Measurements from ENCODE around the gene S100PBP.

S100PBP gene

DNA sequence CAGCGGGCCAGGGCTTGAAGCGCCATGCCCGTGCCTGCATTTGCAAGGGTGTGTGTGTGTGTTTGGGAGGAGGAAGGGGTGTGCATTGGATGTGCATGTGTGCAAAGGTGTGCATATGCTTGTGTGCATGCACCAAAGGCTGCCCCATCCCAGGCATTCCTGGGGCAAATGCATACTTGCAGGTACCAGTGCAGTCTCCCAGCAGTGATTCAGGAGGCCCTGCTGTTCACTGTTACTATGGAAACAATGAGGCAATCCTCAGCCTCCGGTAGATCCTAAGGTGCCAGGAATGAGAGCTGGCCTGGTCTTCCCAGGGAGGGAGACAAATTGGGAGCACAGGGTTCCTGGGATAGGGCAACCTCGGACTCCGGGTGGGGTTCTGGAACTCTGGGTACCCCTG, 60.7 kb downstream of the S100PBP start:
- no peak overlapping the region for H3K9ac ChIP-seq (ENCODE audit: low read length)
- TF ChIP-seq EZH2phosphoT487 (IDR thresholded peaks at IDR 0.05; ENCODE audit: low read depth): no peak
- TF ChIP-seq, protein P1, sequence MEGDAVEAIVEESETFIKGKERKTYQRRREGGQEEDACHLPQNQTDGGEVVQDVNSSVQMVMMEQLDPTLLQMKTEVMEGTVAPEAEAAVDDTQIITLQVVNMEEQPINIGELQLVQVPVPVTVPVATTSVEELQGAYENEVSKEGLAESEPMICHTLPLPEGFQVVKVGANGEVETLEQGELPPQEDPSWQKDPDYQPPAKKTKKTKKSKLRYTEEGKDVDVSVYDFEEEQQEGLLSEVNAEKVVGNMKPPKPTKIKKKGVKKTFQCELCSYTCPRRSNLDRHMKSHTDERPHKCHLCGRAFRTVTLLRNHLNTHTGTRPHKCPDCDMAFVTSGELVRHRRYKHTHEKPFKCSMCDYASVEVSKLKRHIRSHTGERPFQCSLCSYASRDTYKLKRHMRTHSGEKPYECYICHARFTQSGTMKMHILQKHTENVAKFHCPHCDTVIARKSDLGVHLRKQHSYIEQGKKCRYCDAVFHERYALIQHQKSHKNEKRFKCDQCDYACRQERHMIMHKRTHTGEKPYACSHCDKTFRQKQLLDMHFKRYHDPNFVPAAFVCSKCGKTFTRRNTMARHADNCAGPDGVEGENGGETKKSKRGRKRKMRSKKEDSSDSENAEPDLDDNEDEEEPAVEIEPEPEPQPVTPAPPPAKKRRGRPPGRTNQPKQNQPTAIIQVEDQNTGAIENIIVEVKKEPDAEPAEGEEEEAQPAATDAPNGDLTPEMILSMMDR (IDR thresholded peaks at IDR 0.05; ENCODE audit: low read depth, low read length): no peak
- no peaks in the 10 kb centered on the region for H3K9me3 ChIP-seq (ENCODE audit: insufficient read depth, low read length)
- no peaks in the 10 kb centered on the region for H3K36me3 ChIP-seq (replicated peaks; ENCODE audit: low read depth, low read length)
- H3K4me1 ChIP-seq (ENCODE audit: low read length): peaks cover 18% of the 10 kb centered on the region
- H2AFZ ChIP-seq (ENCODE audit: low read depth, low read length): no peak overlapping the region
- no peaks in the 10 kb centered on the region for H3K27me3 ChIP-seq (ENCODE audit: low read depth, low read length)
- no peaks in the 10 kb centered on the region for H3K79me2 ChIP-seq (ENCODE audit: low read length)
- H3K4me3 ChIP-seq (ENCODE audit: low read length): no peak overlapping the region
- H3K4me2 ChIP-seq (ENCODE audit: low read length): no peak overlapping the region
- no peak overlapping the region for H3K27ac ChIP-seq (ENCODE audit: low read length)
- no peaks in the 10 kb centered on the region for H4K20me1 ChIP-seq (ENCODE audit: insufficient read depth, low read length)

DNA sequence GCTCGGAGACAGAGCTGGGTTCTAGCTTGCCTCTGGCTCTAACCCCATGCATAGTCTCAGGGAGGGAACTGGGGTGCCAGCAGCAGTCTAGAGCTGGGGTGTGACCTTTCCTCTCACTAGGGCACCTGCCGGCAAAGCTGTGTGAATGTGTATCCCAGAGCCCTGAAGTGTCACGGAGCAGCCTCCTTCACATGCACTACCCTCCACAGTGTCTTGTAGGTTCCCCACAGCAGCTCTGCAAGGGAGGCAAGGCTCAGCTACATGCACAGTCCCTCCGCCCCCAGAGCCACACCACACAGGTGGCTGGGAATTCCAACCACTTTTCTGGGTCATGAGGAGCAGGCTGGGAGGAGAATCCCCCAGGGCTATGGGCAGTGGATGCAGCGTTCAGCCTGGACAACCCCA, 61.2 kb downstream of the S100PBP start:
- TF ChIP-seq EZH2phosphoT487 (IDR thresholded peaks at IDR 0.05; ENCODE audit: low read depth): no peak
- TF ChIP-seq, protein P1 (IDR thresholded peaks at IDR 0.05; ENCODE audit: low read depth, low read length): no peak
- H3K27ac ChIP-seq (ENCODE audit: low read length): no peak overlapping the region

DNA sequence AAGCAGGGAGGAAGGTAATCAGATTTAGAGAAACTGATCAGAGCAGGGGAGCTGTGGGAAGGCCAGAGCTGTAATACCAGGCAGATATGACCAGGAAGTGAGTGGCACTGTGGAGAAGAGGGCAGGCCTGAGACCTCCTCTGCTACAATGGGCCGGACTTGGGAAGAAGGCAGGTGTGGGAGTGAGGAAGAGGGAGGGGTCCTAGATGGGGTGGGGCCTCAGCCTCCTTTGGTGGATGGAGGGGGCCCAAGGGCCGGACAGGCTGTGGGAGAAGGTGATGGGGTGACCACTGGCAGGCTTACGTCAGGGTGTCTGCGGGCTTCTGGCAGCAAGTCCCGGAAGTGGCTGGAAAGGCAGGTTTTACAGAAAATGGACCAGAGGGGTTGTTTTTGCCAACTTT, 63.8 kb downstream of the S100PBP start:
- H3K27ac ChIP-seq (ENCODE audit: low read length): no peak overlapping the region
- no peak overlapping the region for H2AFZ ChIP-seq (ENCODE audit: low read depth, low read length)
- no peak overlapping the region for H3K4me3 ChIP-seq (ENCODE audit: low read length)
- no peaks in the 10 kb centered on the region for H3K79me2 ChIP-seq (ENCODE audit: low read length)
- peaks cover 7% of the 10 kb centered on the region for H3K4me1 ChIP-seq (ENCODE audit: low read length)
- H3K4me2 ChIP-seq (ENCODE audit: low read length): no peak overlapping the region
- TF ChIP-seq EZH2phosphoT487 (IDR thresholded peaks at IDR 0.05; ENCODE audit: low read depth): no peak
- TF ChIP-seq, protein P1 (IDR thresholded peaks at IDR 0.05; ENCODE audit: low read depth, low read length): no peak
- H4K20me1 ChIP-seq (ENCODE audit: insufficient read depth, low read length): no peaks in the 10 kb centered on the region
- no peaks in the 10 kb centered on the region for H3K27me3 ChIP-seq (ENCODE audit: low read depth, low read length)
- H3K9me3 ChIP-seq (ENCODE audit: insufficient read depth, low read length): no peaks in the 10 kb centered on the region
- H3K9ac ChIP-seq (ENCODE audit: low read length): no peak overlapping the region
- H3K36me3 ChIP-seq (replicated peaks; ENCODE audit: low read depth, low read length): no peaks in the 10 kb centered on the region

More for the DNA sequence above, 61.2 kb downstream of the S100PBP start:
- Histone ChIP-seq H4K20me1 (ENCODE audit: insufficient read depth, low read length) (no peaks in the 10 kb centered on the region), H3K27me3 (ENCODE audit: low read depth, low read length) (no peaks in the 10 kb centered on the region), H3K79me2 (ENCODE audit: low read length) (no peaks in the 10 kb centered on the region), H2AFZ (ENCODE audit: low read depth, low read length) (no peak overlapping the region), H3K36me3 (replicated peaks; ENCODE audit: low read depth, low read length) (no peaks in the 10 kb centered on the region), H3K4me1 (ENCODE audit: low read length) (peaks cover 18% of the 10 kb centered on the region), H3K4me2 (ENCODE audit: low read length) (no peak overlapping the region), H3K9ac (ENCODE audit: low read length) (no peak overlapping the region), H3K4me3 (ENCODE audit: low read length) (no peak overlapping the region), H3K9me3 (ENCODE audit: insufficient read depth, low read length) (no peaks in the 10 kb centered on the region)

DNA sequence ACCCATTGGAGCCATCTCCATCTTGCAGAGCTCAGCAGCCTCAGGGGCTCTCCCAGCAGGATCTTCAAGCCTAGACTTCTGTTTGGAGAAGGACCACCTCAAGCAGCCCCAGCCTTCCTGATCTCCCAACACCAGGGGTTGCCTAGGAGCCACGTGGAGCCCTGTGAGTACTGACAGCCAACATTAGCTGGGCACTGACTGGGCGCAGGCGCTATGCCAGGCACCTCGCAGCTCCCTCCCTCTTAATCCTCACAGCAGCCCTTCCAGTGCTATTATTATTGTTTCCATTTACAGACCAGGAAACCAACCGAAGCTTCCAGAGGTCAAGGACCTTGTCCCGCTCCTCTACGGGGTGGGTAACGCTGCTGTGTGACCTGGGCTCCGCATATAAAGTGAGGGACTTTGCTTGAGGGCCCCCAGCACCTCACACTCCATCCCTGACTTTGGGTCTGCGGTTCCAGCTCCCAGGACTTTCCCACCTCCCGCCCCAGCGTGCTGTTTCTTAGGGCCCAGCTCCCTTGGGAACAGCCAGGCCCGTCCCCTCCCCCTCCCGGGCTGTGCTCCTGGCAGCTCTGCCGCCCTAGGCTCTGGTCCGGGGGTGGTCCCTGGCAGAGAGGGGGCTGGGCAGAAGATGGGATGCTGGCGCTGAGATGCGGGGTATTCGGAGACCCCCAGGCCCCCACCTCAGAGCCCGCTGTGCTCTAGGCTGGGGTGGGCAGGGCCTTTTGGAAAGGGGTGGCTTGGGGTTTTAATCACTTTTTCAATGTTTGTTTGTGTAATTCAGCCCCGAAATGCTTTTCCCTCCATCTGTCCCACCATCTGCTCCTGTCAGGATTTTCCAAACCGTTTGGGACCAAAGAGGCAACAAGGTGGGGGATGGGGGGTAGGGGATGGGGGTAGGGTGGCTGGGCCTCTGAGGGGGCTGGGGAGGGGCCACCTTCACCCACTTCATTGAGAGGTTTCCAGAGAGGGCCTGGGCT, 64.7 kb downstream of the S100PBP start:
- Histone ChIP-seq H3K4me3 (ENCODE audit: low read length) (no peak overlapping the region), H3K4me2 (ENCODE audit: low read length) (no peak overlapping the region), H3K9me3 (ENCODE audit: insufficient read depth, low read length) (no peaks in the 10 kb centered on the region), H3K79me2 (ENCODE audit: low read length) (no peaks in the 10 kb centered on the region), H3K27ac (ENCODE audit: low read length) (no peak overlapping the region), H4K20me1 (ENCODE audit: insufficient read depth, low read length) (no peaks in the 10 kb centered on the region), H3K4me1 (ENCODE audit: low read length) (no peaks in the 10 kb centered on the region), H3K27me3 (ENCODE audit: low read depth, low read length) (no peaks in the 10 kb centered on the region), H3K36me3 (replicated peaks; ENCODE audit: low read depth, low read length) (no peaks in the 10 kb centered on the region), H2AFZ (ENCODE audit: low read depth, low read length) (no peak overlapping the region), H3K9ac (ENCODE audit: low read length) (no peak overlapping the region)
- TF ChIP-seq, protein P1 (IDR thresholded peaks at IDR 0.05; ENCODE audit: low read depth, low read length): no peak
- no peak for TF ChIP-seq EZH2phosphoT487 (IDR thresholded peaks at IDR 0.05; ENCODE audit: low read depth)

All from OCI-LY3 (cell line).